GM18858 (cell line): ENCODE results near the gene RPP38.

ENCODE experiments used
- ATAC-seq: cut with Tn5 transposase; IDR thresholded peaks from one replicate; pipeline ENCODE4 v1.9.1; 2021; ENCODE audit not compliant: unreplicated experiment

RPP38 gene

DNA sequence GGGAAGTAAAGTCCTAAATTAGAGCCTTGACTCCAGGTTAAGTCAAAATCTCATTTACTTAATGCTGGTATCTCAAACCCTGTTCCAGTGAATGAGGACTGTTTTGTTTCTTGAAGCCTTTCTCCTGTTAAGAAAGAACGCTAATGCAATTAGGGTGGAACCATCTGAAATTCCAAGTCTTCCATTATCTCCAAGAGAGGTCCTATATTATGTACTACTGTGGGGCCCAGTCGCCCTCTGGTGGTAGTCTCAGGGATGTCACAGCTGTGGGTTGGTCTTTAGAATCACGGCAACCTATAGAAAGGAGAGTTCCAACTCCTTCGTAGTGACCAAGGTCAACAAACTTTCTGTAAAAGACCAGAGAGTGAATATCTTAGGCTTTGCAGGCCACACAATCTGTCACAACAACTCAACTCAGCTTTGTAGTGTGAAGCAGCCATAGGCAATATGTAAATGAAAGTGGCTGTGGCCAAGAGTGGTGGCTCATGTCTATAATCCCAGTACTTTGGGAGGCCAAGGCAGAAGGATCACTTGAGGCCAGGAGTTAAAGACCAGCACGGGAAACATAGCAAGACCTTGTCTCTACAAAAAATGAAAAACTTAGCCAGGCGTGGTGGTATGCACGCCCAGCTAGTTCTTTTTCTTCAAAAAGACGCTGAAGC is 9.3 kb downstream of the RPP38 start:
- peak; percentile 80 for ATAC-seq

DNA sequence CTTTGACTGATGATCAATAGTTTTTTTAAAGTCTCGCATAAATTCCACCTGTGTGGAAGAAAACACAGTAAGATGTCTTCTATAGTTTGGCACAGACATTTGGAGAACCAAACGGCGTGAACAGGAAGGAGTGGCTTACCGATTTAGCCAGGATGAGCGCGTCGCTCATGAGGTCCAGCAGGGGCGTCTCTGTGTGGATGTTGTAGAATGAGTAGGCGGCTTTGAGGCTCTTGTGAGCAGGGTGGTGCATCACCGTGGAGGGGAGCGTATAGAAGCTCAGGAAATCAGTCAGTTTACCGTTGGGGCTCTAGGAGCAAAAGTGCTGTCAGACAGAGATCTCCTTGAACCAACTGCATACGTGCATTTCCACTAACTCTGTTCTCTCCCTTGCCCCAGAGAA is 15.5 kb downstream of the RPP38 start:
- no peak for ATAC-seq

DNA sequence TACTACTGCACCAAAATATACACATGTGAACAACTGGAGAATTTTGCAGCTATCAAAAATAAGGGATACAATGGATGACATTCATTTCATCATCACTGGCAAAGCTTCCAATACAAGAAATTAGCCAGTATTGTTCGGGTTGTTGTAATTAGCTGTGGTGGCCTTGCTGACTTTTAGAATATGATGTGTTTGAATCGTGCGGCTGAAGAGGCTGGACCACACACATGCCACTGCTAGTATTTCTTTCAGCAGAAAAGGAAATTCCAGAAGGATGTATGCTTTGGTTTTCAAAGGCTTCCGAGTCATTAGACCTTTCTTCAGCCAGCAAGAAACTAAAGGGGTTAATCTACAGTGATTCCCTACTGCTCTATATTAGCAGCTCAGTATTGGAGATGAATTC is 16.6 kb downstream of the RPP38 start:
- no peak for ATAC-seq

DNA sequence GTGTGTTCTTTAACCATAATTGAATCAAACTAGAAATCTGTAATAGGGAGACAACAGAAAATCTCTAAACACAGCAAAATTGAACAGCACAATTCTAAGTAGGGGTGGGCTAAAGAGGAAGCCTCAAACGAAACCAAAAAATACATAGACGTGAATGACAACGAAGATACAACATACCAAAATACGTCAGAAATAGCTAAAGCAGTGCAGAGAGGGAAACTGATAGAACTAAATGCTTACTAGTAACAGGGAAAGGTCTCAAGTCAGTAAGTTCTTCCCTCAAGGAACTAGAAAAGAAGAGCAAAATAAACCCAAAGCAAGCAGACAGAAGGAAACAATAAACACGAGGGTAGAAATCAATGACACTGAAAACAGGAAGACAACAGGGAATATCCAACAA is 19.1 kb downstream of the RPP38 start:
- no peak for ATAC-seq

DNA sequence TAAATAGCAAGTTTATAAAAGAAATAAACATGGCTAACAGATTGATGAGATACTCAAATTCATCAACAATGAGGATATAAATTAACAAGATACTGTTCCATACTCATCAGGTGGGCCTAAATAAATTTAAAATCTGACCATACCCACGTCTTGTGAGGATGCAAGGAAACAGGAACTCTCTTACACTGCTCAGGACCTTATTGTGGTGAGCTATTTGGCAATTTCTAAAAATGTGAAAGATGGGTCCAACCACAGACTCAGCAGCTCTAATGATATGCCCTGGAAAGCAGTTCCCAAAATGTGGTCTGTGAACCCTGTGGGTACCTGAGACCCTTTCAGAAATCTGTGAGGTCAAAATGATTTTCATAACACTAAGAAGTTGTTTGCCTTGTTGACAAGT is 21.5 kb downstream of the RPP38 start:
- ATAC-seq = no peak

DNA sequence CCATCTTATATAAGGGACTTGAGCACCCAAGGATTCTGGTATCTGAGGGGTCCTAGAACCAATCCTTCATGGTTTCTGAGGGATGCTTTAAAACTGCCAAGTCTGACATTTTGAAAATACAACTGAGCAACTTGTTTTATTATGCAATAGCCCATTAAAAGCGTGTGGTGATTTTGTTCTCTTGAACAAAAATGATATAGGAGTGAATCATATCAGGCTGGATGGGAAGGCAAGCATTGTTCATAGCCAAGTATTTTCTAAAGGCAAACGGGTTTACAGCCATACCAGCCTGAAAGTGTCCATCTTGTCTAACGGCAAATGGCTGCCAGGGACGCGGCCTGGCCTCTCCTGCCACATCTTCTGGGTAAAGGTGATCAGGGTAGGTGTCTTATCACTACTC is 23.4 kb downstream of the RPP38 start:
- no peak for ATAC-seq

DNA sequence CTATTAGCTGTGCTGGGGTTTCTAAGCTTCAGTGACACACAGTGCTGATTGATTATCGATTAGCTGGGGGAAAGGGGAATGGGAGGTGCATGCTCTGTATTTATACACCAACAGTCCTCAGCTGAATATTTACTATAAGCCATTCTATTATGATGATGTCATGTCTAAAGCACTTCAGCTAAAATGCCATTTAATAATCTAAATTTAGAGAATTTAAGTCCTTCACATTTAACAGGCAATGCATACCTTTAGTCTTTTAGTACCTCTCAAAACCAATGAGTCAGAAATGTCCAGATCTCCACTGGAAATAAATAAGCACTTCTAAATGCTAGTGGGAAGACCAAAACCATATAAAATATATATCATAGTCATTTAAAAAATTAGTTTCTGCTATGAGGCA is 24.6 kb downstream of the RPP38 start:
- no peak for ATAC-seq

DNA sequence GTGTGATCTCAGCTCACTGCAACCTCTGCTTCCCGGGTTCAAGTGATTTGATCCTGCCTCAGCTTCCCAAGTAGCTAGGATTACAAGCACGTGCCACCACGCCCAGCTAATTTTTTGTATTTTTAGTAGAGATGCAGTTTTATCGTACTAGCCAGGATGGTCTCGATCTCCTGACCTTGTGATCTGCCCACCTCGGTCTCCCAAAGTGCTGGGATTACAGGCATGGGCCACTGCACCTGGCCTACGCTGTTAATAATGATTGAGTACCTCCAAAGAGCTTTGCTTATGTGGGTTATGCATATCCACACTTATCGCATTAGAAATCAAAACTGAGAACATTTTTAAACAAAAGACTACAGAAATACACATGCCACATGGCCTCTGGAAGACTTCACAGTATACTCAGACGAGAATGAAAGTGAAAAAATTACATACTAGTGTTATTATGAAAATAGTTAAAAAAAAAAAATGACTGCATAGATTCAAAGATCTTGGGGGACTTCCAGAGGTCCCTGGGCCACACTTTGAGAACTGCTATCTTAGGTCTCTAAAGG is 25.4 kb downstream of the RPP38 start:
- ATAC-seq = peak; percentile 87

DNA sequence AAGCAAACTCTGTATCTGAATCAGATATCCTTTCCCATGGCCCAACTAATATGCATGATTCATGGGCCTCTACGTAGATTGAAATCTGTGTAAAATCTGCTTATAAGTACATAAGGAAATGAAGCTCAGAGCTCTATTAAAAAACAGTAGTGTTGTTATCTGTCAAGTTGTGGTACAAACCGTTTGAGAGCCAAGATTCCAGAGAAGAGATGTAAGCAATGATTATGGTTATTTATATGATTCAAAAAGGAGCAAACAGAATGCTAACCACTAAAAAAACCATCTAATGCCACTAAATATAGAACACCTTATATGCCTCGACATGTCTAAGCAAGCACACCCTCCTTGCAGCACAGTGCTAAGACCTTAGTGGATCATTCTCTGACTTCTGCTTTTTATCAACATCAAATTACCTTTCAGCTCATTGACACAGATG is 26.6 kb downstream of the RPP38 start:
- ATAC-seq = no peak

DNA sequence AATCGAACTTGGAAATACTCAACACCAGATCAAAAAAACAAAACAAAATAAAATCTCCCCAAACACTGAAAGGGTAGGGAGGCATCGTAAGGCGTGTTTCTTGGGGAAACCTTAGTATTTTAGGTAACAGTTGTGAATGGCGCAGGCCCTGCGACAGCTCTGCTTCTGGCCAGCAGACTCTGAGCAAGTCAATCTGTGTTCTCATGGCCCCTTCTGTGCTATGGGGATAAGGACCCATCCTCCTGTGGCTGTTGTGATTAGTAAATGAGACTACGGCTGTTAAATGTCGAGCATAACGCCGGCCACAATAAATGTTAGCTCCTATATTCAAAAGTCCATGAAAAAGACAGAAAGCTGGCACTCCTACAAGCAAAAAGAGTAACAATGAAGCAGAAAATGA is 27.0 kb downstream of the RPP38 start:
- ATAC-seq = no peak

DNA sequence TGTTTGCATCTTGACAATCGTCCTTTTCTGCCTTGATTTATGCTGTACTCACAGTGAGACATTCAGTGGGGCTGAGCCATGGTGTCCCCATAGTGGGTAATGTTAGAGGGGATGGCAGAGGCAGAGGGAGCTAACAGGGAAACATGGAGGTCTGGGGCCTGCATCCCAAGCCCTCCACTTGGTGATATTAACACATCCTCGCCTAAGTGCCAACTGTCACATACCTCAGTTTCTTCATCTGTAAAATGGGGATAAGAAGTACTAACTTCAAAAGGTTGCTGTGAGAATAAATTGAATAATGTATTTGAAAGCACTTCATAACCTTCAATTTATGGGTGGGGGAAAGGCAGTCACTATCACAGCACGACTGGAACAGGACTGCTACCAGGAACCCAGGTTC is 27.8 kb downstream of the RPP38 start:
- ATAC-seq = no peak

DNA sequence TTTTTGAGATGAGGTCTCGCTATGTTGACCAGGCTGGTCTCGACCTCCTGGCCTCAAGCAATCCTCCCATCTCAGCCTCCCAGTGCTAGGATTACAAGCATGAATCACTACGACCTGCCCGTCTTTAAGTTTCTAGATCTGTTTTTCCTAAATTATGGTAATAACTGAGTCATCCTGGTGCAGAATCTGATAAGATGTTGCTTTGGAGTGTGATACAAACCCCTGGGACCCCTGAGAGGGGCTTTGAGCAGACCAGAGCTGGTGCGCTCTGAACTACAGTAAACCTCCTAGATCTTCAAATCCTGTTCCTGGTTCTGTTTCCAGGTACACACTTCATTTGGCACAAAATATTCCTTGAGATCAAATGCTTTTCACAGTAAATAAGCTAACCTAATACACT is 34.2 kb downstream of the RPP38 start:
- no peak for ATAC-seq

DNA sequence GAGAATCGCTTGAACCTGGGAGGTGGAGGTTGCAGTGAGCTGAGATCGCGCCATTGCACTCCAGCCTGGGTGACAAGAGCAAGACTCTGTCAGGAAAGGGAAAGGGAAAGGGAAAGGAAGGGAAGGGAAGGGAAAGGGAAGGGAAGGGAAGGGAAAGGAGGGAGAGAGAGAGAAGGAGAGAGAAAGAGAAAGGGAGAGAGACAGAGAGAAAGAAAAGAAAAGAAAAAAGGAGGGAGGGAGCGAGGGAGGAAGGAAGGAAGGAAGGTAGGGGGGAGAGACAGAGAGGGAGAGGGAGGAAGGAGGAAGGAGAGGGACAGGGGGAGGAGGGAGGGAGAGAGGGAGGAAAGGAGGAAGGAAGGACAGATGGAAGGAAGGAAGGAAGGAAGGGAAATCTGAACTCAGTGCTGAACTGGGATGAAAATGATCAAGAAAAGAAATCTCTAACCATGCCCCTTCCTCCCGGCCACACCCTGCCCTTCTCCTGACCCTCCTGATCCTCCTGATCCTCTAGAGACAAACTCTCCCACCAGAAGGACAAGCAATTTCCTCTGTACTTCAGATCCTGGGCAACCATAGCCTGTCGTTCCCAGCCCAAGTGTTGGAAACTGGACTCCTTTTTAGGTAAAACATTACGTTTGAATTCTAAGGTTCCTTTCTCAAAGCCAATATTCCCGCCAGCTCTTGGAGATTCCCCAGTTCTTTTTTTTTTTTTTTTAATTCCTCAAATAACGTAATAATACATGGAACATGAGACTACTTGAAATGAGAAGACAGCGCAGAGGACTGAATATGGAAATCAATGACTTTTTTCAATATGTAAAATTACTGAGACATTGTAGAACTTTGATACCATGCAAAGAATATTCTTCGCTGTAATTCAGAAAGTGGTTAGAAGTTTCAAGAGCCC is 39.2 kb downstream of the RPP38 start:
- no peak for ATAC-seq

DNA sequence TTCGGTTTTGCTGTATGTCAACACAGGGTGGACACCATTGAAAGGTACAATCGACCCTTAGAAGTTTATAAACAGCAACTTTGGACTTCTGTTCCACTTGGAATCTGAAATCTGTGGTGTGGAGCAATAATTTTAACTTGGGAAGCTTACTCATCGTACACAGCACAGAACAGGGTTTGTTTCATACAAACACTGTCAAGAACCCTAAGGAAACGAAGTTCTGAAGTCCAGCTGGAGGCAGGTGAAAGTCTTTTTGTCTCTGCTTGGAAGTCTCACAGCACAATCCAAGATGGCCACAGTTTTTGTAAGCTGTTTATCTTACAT is 39.8 kb downstream of the RPP38 start:
- ATAC-seq = no peak

DNA sequence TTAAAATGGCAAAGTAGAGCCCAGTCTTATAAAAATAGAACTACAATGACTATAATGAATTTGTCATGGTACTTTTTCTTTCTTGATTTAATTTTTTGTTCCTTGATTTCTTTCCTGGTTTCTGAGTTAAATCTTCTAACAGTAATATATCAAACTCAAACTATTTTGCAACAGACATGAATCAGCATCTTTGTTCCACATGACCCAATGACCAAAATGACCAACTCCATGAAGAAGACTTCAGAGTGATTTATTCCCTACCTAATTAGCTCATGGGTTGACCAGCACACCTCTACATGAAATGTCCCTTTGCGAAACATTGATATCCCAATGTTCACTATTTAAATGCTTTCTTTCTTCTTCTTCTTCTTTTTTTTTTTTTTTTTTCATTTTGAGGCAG is 40.5 kb downstream of the RPP38 start:
- no peak for ATAC-seq

DNA sequence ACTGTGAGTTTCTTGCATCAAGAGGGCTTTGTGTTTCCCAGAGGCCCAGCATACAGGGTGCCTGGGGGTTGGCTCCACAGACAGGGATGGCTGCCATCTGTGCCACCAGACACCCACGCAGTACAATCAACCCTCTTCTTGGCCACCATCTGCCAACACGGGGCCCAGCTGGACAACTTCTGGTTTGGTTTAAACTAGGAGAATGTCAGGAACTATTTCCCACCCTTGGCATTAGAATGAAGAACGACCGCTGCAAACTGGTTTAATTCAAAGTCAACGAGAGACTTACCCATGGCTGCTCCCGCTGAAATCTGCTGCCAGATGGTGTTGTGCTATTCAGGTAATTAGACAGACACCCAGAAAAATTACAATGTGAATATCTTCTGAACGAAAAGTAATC is 43.5 kb downstream of the RPP38 start:
- no peak for ATAC-seq

DNA sequence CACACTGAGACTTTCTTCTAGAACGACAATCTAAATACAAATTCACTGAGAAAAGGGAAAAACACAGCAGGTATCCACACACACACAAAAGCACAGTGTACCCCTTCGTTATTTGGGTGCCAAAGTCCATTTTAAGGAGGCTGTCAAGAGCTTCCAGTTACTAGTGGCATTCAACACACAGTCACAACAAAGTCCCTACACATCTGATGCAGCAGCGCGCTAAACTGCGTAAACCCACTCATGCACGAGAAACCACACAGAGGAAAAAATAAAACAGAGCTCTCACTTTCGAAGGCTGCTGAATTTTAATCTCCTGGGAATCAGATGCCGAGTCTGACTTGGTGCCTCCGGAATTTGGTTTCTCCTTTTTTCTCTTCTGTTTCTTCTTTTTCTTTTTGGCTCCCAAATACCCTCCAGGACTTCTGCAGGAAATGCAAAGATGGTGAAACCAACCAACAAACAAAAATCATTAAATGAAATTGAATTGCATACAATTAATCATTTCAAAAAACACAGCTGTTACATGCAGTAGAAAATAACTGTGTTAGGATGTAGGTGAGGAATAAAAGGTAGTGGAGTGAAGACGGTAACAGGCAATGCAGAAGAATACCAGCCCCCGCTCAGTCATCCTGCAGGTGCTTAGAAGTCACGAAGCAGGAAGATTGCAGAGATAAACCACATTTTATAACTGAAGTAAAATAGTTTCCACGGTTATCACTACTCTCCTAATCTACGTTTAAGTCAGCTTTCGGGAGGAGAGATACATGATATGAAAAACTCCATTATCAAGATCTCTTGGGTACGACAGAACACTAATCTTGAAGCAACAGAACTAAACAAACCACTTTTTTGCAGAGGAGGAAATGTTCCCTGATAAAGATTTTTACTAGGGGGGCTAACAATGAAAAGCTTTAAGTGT is 44.2 kb downstream of the RPP38 start:
- ATAC-seq = peak; percentile 95

DNA sequence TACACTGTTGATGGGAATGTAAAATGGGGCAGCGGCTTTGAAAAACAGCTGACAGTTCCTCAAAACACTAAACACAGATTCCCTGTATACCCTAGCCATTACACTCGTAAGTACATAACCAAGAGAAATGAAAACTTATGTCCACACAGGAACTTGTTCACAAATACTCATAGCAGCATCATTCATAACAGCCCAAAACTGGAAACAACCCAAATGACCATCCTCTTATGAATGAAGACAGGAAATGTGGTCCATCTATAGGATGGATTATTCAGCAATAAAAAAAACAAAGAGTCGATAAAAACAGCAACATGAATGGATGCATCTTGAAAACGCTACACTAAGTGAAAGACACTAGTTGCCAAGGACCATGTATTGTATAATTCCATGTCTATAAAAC is 47.6 kb downstream of the RPP38 start:
- no peak for ATAC-seq

DNA sequence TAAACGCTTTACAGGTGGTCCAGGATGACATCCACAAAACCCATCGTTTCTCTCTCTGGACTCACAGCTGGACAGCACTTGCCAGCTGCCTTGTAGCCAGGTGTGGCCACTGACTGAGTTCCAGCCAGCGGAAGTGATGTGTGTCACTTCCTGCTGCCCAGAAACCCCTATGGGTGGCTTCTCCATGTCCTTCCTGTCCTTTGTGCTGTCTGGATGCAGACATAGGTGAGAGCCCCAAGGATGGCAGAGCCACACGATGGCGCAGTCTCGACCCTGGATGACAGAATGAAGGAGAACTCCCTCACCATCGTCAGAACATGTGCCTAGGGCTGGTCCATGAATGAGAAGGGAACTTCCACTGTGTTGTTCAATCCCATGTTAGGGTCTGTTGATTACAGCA is 49.2 kb downstream of the RPP38 start:
- no peak for ATAC-seq

DNA sequence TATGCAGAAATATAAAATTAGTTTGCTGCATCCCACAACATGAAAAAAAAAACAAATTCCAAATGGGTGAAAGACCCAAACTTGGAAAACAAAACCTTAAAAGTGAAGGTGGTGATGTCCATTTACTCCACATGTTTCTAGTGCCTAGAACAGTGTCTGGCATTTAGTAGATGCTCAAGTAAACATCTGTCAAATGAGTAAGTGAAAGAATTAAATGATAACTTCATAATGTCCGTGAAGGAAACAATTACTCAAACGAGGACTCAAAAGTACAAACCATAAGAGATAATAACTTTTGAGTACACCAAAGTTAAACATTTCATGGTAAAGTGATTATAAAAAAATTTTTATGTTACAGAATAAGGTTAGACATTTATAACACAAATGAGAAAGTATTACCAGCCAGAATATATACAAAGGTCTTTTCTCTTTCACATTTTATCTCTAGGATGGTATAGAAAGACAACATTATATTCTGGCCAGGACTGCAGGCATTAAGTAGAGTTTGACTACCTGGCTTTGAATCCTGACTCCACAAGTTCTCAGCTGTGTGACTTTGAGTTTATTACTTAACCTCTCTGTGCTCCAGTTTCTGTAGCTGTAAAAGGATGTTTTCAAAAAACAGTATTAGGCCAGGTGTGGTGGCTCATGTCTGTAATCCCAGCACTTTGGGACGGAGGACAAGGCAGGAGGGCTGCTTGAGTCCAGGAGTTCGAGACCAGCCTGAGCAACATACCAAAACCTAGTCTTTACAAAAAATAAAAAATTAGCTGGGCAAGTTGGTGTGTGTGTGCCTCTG is 50.6 kb downstream of the RPP38 start:
- no peak for ATAC-seq
